Stimulated activated CD8-positive, alpha-beta memory T cell treated with anti-CD3 and anti-CD28 coated beads, Interleukin-4, amount 100 ng/mL, for 24 hours (primary cell): ENCODE results near the gene RALA.
"Not testable (repeated sequence)": the region's sequence is repeated elsewhere in the genome, so short reads cannot be mapped to it uniquely, and the experiment has no call there.

Experiments used
- DNase-seq: peaks from one replicate; pipeline ENCODE4 v3.0.0-alpha.2; 2020; ENCODE audit warnings: low read depth

The RALA gene

DNA sequence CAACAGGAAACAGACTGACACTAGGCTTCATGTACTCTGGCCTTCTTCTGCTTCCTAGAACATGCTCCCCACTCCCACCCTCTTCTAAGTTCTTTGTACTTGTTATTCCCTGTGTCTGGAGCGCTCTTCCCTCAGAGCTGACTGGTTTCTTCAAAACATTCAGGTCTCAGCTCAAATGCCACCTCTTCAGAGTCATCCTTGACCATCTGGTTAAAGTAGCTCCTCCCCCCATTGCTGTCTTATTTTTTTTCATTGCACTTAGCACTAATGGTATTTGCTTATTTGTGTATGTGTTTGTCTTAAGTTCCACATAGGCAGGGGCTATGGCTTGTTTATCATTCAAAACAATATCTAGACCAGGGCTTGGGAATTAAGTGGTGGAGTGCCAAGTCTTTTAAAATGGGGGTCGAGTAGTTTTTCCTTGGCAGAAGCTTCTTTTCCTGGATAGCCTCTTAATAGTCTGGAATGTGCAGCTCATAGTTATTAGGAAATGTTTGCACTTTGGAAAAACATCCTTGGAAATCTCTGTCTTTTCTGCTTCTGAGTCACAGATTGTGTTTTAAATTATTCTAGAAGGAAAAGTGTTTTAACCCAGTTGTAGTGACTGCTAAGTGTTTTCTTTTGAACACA, 60.0 kb downstream of the RALA start:
- DNase-seq = no peak

GRCh38 chr7:39686261-39686924, 63.0 kb downstream of the RALA start:
- DNase-seq = no peak

GRCh38 chr7:39688611-39689480, 65.5 kb downstream of the RALA start:
- DNase-seq = no peak

- DNase-seq = no peak
Observed at GRCh38 chr7:39691821-39692220, 68.4 kb downstream of the RALA start.

GRCh38 chr7:39693086-39693485, 69.7 kb downstream of the RALA start:
- DNase-seq = not testable (repeated sequence)

DNA sequence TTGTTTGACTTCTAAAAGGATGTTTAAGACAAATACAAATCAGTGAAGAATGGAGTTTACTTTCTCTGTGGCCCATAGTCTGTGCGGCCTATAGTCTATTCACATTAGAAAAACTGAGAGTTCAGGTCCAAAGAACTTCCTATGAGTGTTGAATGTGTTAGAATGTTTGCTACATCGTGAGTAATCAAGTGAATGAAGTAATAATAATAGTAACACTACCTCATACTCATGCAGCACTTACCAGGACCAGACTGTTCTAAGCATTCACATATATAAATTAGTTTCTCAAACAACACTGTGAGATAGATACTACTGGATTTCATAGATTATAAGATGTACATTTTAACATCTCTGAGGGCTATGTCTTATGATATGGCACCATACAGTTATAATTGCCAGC, 70.4 kb downstream of the RALA start:
- DNase-seq = no peak

- DNase-seq = no peak
Observed at GRCh38 chr7:39695852-39696586, 72.6 kb downstream of the RALA start.

DNA sequence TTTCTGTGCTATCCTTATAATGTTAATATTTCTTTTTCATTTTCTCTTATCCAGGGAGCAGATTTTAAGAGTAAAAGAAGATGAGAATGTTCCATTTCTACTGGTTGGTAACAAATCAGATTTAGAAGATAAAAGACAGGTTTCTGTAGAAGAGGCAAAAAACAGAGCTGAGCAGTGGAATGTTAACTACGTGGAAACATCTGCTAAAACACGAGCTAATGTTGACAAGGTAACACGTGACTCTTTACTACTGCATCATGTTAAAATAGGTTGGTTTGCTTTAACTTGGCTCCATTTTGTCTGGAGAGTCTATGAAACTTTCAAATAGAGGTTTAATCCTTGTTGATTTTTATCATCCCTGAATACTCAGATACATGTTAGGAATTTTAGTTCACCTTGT, 73.3 kb downstream of the RALA start:
- no peak for DNase-seq

DNA sequence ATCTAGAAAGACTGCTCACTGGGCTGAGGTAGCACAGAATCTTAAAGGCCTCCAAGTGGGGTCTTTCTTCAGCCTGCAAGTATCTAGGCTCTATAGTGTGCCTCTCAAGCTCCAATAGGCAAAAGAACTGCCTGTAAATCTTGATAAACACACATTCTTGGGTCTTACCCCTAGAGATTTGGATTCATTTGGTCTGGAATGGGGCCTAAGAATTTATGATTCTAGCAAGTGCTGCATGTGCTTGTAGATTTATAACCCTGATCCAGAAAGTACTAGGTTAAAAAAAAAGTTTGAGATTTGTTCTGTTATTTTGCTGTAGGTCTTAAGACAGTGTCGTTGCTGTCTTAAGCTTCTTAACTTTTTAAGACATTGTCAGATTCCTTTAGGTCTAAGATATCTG, 74.1 kb downstream of the RALA start:
- no peak for DNase-seq

DNA sequence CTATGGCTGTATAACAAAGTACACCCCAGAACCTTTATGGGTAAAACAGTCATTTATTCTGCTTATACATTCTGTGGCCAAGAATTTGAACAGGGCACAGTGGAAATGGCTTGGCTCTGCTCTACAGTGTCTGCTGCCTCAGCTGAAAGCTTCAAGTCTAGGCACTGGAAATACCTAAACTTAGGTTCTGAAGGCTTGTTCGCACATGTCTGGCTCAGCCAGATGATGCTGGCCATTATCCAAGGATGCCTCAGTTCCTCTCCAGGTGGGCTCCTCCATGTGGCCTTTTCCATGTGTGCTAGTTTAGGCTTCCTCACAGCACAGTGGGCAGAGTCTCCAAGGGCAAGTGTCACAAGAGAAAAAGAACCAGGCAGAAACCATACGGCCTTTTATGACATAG, 76.8 kb downstream of the RALA start:
- no peak for DNase-seq

DNA sequence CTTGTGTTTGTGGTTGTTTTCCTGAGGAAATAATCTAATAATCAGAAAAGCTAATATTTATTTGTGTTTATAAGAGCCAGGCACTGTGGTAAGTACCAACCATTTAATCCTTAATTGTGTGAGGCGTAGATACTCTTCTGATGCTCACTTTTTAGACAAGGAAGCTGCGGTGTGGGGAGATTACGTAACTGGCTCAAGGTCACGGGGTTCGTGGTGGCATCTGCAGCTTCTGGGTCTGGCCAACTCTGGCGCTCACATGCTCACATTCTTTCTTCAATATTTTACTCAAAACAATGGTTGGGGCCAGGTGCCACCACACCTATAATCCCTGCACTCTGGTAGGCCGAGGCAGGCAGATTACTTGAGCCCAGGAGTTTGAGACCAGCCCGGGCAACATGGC, 77.6 kb downstream of the RALA start:
- DNase-seq = no peak

DNA sequence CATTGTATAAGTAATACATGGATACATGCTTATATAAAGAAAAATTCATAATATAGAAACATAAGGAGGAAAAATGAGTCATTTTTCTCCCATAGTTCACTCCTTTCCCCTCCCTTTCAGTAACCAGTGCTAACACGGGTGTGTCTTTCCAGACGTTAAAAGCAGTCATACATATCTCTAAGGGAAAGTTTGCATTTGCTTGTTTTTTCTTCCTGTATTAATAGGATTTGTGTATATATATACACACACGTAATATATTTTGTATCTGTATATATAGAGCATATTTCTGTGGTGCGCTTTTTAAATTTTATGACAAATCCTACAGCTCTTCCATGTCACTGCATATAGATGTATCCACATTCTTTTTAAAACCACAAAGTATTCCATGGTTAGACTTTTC, 78.8 kb downstream of the RALA start:
- DNase-seq = no peak

DNA sequence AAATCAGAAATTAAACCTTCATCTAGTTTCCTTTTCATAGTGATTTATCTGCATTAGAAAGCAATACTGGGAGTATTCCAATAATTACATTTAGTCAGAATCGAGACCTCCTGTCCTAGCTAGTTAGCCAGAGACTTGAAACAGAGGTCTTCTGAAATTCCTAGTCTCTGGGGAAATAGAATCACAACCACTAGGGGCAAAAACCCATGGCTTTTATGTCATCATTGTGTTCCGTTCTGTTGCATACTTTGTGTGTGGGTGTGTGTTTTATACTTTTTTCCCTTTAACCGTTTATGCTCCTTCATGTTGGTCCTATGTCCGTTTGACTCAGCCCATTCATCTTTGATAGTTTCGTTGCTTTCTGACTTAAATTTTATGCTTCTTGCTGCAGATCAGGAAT, 79.8 kb downstream of the RALA start:
- DNase-seq = no peak

DNA sequence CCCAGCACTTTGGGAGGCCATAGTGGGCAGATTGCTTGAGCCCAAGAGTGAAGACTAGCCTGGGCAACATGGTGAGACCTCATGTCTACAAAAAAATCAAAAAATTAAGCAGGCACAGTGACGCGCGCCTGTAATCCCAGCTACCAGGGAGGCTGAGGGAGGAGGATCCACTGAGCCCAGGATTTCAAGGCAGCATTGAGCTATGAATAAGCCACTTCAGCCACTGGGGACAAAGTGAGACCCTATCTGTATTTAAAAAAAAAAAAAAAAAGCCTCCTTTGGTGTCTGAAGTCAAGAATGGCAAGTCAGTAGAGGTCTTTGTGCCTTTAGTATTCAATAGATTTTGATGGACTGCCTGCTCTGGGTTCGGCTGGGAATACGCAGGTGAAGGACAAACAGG, 85.7 kb downstream of the RALA start:
- DNase-seq = no peak

DNA sequence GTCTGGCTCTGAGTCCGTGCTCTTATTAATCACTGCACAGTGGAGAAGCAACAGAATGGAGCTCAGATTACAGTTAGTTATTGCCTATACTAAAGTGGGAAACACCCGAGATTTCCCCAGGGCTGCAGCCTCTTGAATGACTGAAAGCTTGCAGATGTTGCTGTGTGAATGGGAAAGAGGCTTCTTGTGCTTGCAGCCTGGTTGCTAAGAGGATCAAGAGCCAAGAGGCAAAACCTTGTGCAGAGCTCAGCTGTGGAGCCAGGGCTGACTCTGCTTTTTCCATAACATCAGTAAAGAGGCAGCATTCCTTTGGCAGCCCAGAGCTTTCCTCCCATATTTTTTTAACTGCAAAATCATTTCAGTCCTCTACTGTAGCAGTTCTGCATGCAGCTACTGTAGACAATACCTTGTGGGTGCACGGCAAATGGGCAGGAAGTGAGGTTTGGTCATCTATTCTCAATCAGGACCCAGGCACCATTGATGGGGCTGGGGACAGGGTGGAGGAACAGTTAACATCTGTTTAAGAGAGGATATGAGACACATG, 86.5 kb downstream of the RALA start:
- no peak for DNase-seq

GRCh38 chr7:39712751-39713150, 89.4 kb downstream of the RALA start:
- no peak for DNase-seq

- DNase-seq = no peak
Observed at GRCh38 chr7:39714447-39715091, 91.2 kb downstream of the RALA start.

- DNase-seq = no peak
Observed at GRCh38 chr7:39720586-39720985, 97.2 kb downstream of the RALA start.

DNA sequence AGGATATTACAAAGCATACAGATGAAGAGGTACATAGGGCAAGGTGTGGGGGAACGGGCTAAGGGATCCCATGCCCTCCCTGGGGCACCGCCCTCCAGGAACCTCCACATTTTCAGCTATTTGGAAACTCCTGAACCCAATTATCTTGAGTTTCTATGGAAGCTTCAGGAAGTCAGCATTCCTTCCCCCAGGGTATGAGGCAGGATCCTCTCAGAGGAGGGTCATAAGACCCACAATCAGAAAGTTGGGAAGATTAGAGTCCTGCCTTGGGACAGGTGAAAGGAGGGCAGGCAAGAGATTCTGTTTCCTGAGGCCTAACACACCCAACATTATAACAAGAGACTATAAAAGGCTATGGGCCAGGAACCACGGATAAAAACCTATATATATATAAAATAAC, 98.0 kb downstream of the RALA start:
- no peak for DNase-seq

- no peak for DNase-seq
Observed at GRCh38 chr7:39721919-39722597, 98.7 kb downstream of the RALA start.
